K562 (cell line): Measurements from ENCODE around the gene GABARAPL2. TPM values are rescaled to one million over a fixed set of nuclear protein-coding genes. Genes with fewer than 3 reads are reported as not detected.

Source experiments
- ATAC-seq: fragments of 200-7000 bp; cut with Tn5 transposase; 3 replicates; pipeline ENCODE4 v1.9.1; 2020; ENCODE audit warnings: moderate library complexity
- BruUV-seq: library from RNA; stranded (reverse); fragments of 400-500 nt; replicated peaks from 2 replicates; lab custom pipeline; 2021; lab: Mats Ljungman, UMichigan
- CTCF ChIA-PET: fragments of 300-600 bp; formaldehyde crosslinking; extraction: SDS; loops from one replicate; lab custom pipeline; 2021; ENCODE audit warnings: low intra/inter-chr PET ratio; lab: Yijun Ruan, JAX
- POLR2A ChIA-PET: fragments of 300-600, 350-650 bp; sonication (Branson Sonifier 250); formaldehyde crosslinking; extraction: SDS; loops from one replicate; lab custom pipeline; 2021; ENCODE audit warnings: antibody characterized with exemption, inconsistent platforms; lab: Yijun Ruan, JAX
- DNase-seq, 4 experiments: peaks; one replicate each; pipeline versions ENCODE4 v3.0.0 to v3.0.0-alpha.2; 2011 to 2018; ENCODE audit warnings: low spot score in 3 of 4, mixed read lengths in 3 of 4; ENCODE audit errors: extremely low read depth in 1 of 4
- FAIRE-seq: peaks from 2 replicates; lab custom pipeline; 2011; peaks lifted over from hg19 to GRCh38; lab: Jason Lieb, UNC
- H2AFZ ChIP-seq: 2 replicates; pipeline ENCODE4 v1.6.0; 2011; ENCODE audit warnings: low read depth, low read length, control low read depth, inconsistent platforms
- H3K27ac ChIP-seq: fragments of 200-600 bp; 3 replicates; pipeline ENCODE4 v1.8.0; 2011; ENCODE audit warnings: low read depth, mild to moderate bottlenecking, control low read depth, inconsistent platforms, low read length, moderate library complexity, mixed read lengths; ENCODE audit errors: extremely low read depth
- H3K27me3 ChIP-seq, 2 experiments: fragments of 300-600 bp in 1 of 2; 2 replicates in 1 of 2; 3 replicates in 1 of 2; pipeline versions ENCODE4 v1.6.0 to v1.8.0; 2011; ENCODE audit warnings: inconsistent platforms in 2 of 2, low read length in 2 of 2, mild to moderate bottlenecking in 1 of 2, mixed read lengths in 1 of 2, moderate library complexity in 1 of 2; ENCODE audit not compliant: control insufficient read depth in 2 of 2, insufficient read depth in 2 of 2
- H3K36me3 ChIP-seq: fragments of 300-600 bp; 3 replicates; pipeline ENCODE4 v1.8.0; 2011; ENCODE audit warnings: mild to moderate bottlenecking, low read length, inconsistent platforms; ENCODE audit not compliant: control insufficient read depth, insufficient read depth
- H3K4me1 ChIP-seq, 2 experiments: fragments of 200-600 bp in 1 of 2; replicated peaks in 1 of 2; 2 replicates in 1 of 2; 3 replicates in 1 of 2; pipeline versions ENCODE4 v1.5.1 to v1.8.0; 2011; ENCODE audit warnings: inconsistent platforms in 2 of 2, low read length in 2 of 2, mild to moderate bottlenecking in 1 of 2, mixed read lengths in 1 of 2, moderate library complexity in 1 of 2; ENCODE audit not compliant: control insufficient read depth in 2 of 2, insufficient read depth in 2 of 2
- H3K4me2 ChIP-seq: 2 replicates; pipeline ENCODE4 v1.6.1; 2011; ENCODE audit warnings: low read length, control low read depth, inconsistent platforms, mixed read lengths; ENCODE audit not compliant: insufficient read depth
- H3K4me3 ChIP-seq: fragments of 200-600 bp; sonication (generic), shearing (Covaris generic); 2 replicates; pipeline ENCODE4 v1.5.1; 2016; ENCODE audit warnings: control low read depth, inconsistent platforms
- H3K79me2 ChIP-seq: fragments of 200-600 bp; 3 replicates; pipeline ENCODE4 v1.8.0; 2011; ENCODE audit warnings: low read length, inconsistent platforms; ENCODE audit not compliant: control insufficient read depth, insufficient read depth
- H3K9ac ChIP-seq, 2 experiments: 2 replicates each; pipeline versions ENCODE4 v1.6.0 to v1.6.1; 2011; ENCODE audit warnings: low read depth in 2 of 2, low read length in 2 of 2, control low read depth in 1 of 2, inconsistent platforms in 1 of 2, mild to moderate bottlenecking in 1 of 2, mixed read lengths in 1 of 2; ENCODE audit not compliant: insufficient read depth in 1 of 2
- H3K9me1 ChIP-seq: one replicate; pipeline ENCODE4 v1.6.0; 2011; ENCODE audit warnings: inconsistent platforms, mild to moderate bottlenecking, low read length, moderate library complexity; ENCODE audit not compliant: control insufficient read depth, insufficient read depth
- H3K9me3 ChIP-seq: replicated peaks from 2 replicates; pipeline ENCODE4 v1.5.1; 2011; ENCODE audit warnings: low read depth, low read length, inconsistent platforms; ENCODE audit not compliant: control insufficient read depth, insufficient read depth
- H4K20me1 ChIP-seq: replicated peaks from 2 replicates; pipeline ENCODE4 v1.6.1; 2011; ENCODE audit warnings: low read length, inconsistent platforms, mixed read lengths; ENCODE audit not compliant: control insufficient read depth, insufficient read depth
- AFF1 ChIP-seq, 2 experiments: fragments of 450-650 bp; IDR thresholded peaks; 2 replicates each; pipeline ENCODE4 v1.6.1; 2018; ENCODE audit warnings: mild to moderate bottlenecking in 2 of 2, low read depth in 1 of 2; ENCODE audit not compliant: partially characterized antibody in 2 of 2
- ARID1B ChIP-seq: fragments of 450-650 bp; IDR thresholded peaks from 2 replicates; pipeline ENCODE4 v1.6.1; 2016; ENCODE audit warnings: antibody characterized with exemption, mild to moderate bottlenecking, inconsistent platforms
- CBX3 ChIP-seq, 2 experiments: IDR thresholded peaks; 1 replicate in 1 of 2; 2 replicates in 1 of 2; pipeline ENCODE4 v1.6.1; 2012; ENCODE audit warnings: inconsistent platforms in 2 of 2, low read length in 2 of 2, borderline replicate concordance in 1 of 2, control low read depth in 1 of 2
- CXXC5 ChIP-seq: fragments of 250-450 bp; sonication (Bioruptor Pico); IDR thresholded peaks from 2 replicates; pipeline ENCODE4 v1.8.0; 2022; ENCODE audit warnings: inconsistent platforms, mild to moderate bottlenecking, moderate library complexity
- DACH1 ChIP-seq: fragments of 450-650 bp; IDR thresholded peaks from 2 replicates; pipeline ENCODE4 v1.6.1; 2018; ENCODE audit not compliant: partially characterized antibody
- E2F8 ChIP-seq: fragments of 450-650 bp; IDR thresholded peaks from 2 replicates; pipeline ENCODE4 v1.7.1; 2018; ENCODE audit warnings: mild to moderate bottlenecking, low read depth; ENCODE audit not compliant: partially characterized antibody
- ESRRA ChIP-seq: fragments of 450-650 bp; IDR thresholded peaks from 2 replicates; pipeline ENCODE4 v1.6.1; 2014; ENCODE audit warnings: low read depth, mild to moderate bottlenecking, moderate library complexity, borderline replicate concordance
- FOSL1 ChIP-seq: fragments of 200-800 bp; sonication (Bioruptor generic); conservative IDR thresholded peaks from 2 replicates; pipeline ENCODE4 v1.6.1; 2016; ENCODE audit warnings: missing genetic modification characterization, missing compliant biosample characterization
- HES1 ChIP-seq: fragments of 450-650 bp; IDR thresholded peaks from 2 replicates; pipeline ENCODE4 v1.6.1; 2016; ENCODE audit warnings: low read depth, mild to moderate bottlenecking, moderate library complexity
- IRF9 ChIP-seq: fragments of 450-650 bp; IDR thresholded peaks from 2 replicates; pipeline ENCODE4 v1.6.1; 2016; ENCODE audit warnings: missing biosample characterization, missing genetic modification characterization
- JUND ChIP-seq, 2 experiments: IDR thresholded peaks; 2 replicates in 1 of 2; 3 replicates in 1 of 2; pipeline ENCODE4 v1.6.1; 2011; ENCODE audit warnings: borderline replicate concordance in 2 of 2, low read depth in 2 of 2, low read length in 2 of 2, improper control_type of control experiment in 1 of 2, missing biosample characterization in 1 of 2, missing genetic modification characterization in 1 of 2, missing genetic modification reagents in 1 of 2
- PML ChIP-seq: IDR thresholded peaks from 2 replicates; pipeline ENCODE4 v1.6.1; 2012; ENCODE audit warnings: low read length, inconsistent platforms
- TAL1 ChIP-seq: fragments of 450-650 bp; IDR thresholded peaks from 2 replicates; pipeline ENCODE4 v1.6.1; 2016; ENCODE audit warnings: mild to moderate bottlenecking
- WGBS: fragments of 100-300 bp; shearing (Covaris generic); methylation state at CpG from one replicate; pipeline ENCODE4 v1.1.6; 2016; ENCODE audit warnings: low coverage, mixed read lengths; ENCODE audit not compliant: insufficient coverage; ENCODE audit errors: missing lambda C conversion rate; 5-methylcytosine and 5-hydroxymethylcytosine counted together
- in situ Hi-C: fragments of 300-500 bp; cut with MboI; formaldehyde crosslinking; loops from 4 replicates; pipeline ENCODE4 v1.15.0; 2018; ENCODE audit warnings: inconsistent platforms, mixed read lengths
- intact Hi-C: fragments of 100-400 bp; cut with micrococcal nuclease; formaldehyde crosslinking; loops from 2 replicates; pipeline ENCODE4 v1.14.2; 2022
- polyA plus RNA-seq, 8 experiments: library from polyadenylated mRNA; depleted of rRNA in 4 of 8; stranded (reverse) in 5 of 8; unstranded in 3 of 8; fragments of >200 nt; fragmentation: Nextera tagmentation in 2 of 8; fragmentation: Illumina TruSeq in 1 of 8; extraction: Ambion mirVana in 2 of 8; extraction: Trizol in 1 of 8; gene quantifications; 2 replicates each; pipeline versions ENCODE4 v1.2.1 to v1.2.3, GENCODE V29; 2011 to 2014; ENCODE audit warnings: inconsistent platforms in 1 of 8, missing spikeins in 1 of 8
- total RNA-seq, 7 experiments: library from RNA; depleted of rRNA in 6 of 7; stranded (reverse); fragments of >200 nt in 6 of 7; fragmentation: Illumina TruSeq in 2 of 7; extraction: Trizol in 2 of 7; gene quantifications; 2 replicates each; pipeline versions ENCODE4 v1.2.1 to v1.2.3, GENCODE V29; 2011 to 2021; ENCODE audit warnings: low replicate concordance in 1 of 7

GABARAPL2 gene
- total and polyA plus RNA-seq, 9 of the 15 experiments (the other 6 are each of a cell fraction or from before 2014, with no cell fraction given) = 42.1 to 288 (median 91.8) TPM

- Histone ChIP-seq H3K36me3 (peaks cover 59% of the 10 kb centered on the region), H3K27ac (no peak overlapping the region), H3K4me1 (peaks cover 28 to 37% of the 10 kb centered on the region in 2 experiments), H3K4me3 (no peak overlapping the region), H3K9me1 (no peaks in the 10 kb centered on the region), H4K20me1 (no peaks in the 10 kb centered on the region), H3K9me3 (no peaks in the 10 kb centered on the region), H2AFZ (no peak overlapping the region), H3K27me3 (no peaks in the 10 kb centered on the region), H3K9ac (no peak overlapping the region), H3K4me2 (no peak overlapping the region), H3K79me2 (peaks cover 14% of the 10 kb centered on the region)
- no peak for FAIRE-seq
- no TSS peak for BruUV-seq
- CTCF ChIA-PET = no interaction called here
- POLR2A ChIA-PET = no interaction called here
- peak; percentile 42 to 61 (median 49) for DNase-seq
- ATAC-seq = no peak
- in situ Hi-C loops (loop anchor here (25.0 kb wide), 1 partner anchor 1562 kb away; the partner anchor contains the start of genes MON1B and SYCE1L), intact Hi-C loops (loop anchor here (2.0 to 5.0 kb wide), 2 partner anchors 22 to 137 kb away; partner anchors contain the start of genes KARS1 and TERF2IP)
- WGBS = 7% methylated on average over 4 of the region's 4 CpGs
- peak; percentile 52 for TF ChIP-seq DACH1
- peak; percentile 88 for TF ChIP-seq HES1
- TF ChIP-seq ARID1B = peak; percentile 96
- TF ChIP-seq ESRRA = no peak
- TF ChIP-seq CBX3 (IDR thresholded peaks at IDR 0.05; ENCODE audit: borderline replicate concordance in 1 of 2, low read length in 2 of 2) = 0 out of 3 replicates have a peak, but pooled peaks of 1 of the 2 experiments have one; percentile 15
- TF ChIP-seq TAL1 = peak; percentile 81
- peak; percentile 58 for TF ChIP-seq PML
- TF ChIP-seq IRF9 (tag) = peak; percentile 71
- TF ChIP-seq AFF1 (IDR thresholded peaks at IDR 0.05; ENCODE audit: low read depth in 1 of 2, partially characterized antibody in 2 of 2) = peak in 1 of 2 experiments; percentile 44
- peak; percentile 99 for TF ChIP-seq FOSL1 (tag)
- TF ChIP-seq CXXC5 = peak; percentile 72
- peak; percentile 32 for TF ChIP-seq E2F8
- peak; percentile 98 for TF ChIP-seq JUND (IDR thresholded peaks at IDR 0.05; ENCODE audit: borderline replicate concordance, low read depth, low read length)
- TF ChIP-seq JUND (tag; IDR thresholded peaks at IDR 0.05; ENCODE audit: borderline replicate concordance, low read depth, low read length) = peak; percentile 98
Measured at GRCh38 chr16:75624921-75625334, 58.7 kb downstream of the GABARAPL2 start.
